ENCODE results near the gene DCXR. TPM values are rescaled to one million over a fixed set of nuclear protein-coding genes. Genes with fewer than 3 reads are reported as not detected.

The DCXR gene
- total RNA-seq, 1 experiment from 2014 or later, result 111 TPM

DNA sequence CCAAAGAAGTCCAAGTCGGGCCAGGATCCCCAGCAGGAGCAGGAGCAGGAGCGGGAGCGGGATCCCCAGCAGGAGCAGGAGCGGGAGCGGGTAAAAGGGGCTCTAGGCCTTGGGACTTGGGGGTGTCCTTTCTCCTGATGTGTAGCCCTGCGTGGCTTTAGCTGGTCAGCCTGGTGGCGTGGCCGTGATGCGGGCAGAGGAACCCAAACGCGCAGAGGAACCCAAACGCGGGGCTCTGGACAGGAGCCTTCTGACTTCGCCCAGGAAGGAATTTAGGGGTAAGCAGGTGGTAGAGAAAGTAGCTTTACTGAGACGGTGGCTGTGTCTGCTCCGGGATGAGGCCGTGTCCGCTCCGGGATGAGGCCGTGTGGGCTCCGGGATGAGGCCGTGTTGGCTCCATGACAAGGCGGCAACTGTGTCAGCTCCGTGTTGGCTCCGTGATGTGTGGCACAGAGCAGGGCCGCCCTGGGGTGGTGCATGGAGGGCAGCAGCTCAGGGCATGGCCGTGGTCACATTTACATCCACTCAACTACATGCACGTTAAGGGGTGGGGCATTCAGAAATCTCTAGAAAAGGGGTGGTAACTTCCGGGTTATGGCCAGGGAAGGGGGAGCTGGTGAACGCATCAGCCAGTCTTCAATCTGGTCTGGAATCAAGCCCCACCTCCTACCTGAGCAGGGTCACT is 40.6 kb downstream of the DCXR start:
- Mint-ChIP-seq H3K27me3 (ENCODE audit: insufficient read depth, unreplicated experiment) (no peaks in the 10 kb centered on the region), H3K27ac (ENCODE audit: low read depth, unreplicated experiment) (no peak overlapping the region), H3K9me3 (ENCODE audit: unreplicated experiment) (no peaks in the 10 kb centered on the region), H3K36me3 (ENCODE audit: insufficient read depth, unreplicated experiment) (peaks cover 5% of the 10 kb centered on the region), H3K4me1 (ENCODE audit: insufficient read depth, unreplicated experiment) (no peaks in the 10 kb centered on the region), H3K4me3 (ENCODE audit: unreplicated experiment) (no peak overlapping the region)
- TF ChIP-seq, protein P1, sequence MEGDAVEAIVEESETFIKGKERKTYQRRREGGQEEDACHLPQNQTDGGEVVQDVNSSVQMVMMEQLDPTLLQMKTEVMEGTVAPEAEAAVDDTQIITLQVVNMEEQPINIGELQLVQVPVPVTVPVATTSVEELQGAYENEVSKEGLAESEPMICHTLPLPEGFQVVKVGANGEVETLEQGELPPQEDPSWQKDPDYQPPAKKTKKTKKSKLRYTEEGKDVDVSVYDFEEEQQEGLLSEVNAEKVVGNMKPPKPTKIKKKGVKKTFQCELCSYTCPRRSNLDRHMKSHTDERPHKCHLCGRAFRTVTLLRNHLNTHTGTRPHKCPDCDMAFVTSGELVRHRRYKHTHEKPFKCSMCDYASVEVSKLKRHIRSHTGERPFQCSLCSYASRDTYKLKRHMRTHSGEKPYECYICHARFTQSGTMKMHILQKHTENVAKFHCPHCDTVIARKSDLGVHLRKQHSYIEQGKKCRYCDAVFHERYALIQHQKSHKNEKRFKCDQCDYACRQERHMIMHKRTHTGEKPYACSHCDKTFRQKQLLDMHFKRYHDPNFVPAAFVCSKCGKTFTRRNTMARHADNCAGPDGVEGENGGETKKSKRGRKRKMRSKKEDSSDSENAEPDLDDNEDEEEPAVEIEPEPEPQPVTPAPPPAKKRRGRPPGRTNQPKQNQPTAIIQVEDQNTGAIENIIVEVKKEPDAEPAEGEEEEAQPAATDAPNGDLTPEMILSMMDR (IDR thresholded peaks at IDR 0.05; ENCODE audit: unreplicated experiment), result no peak
- no TSS peak for BruUV-seq (replicated peaks)
- ChIA-PET POLR2A (no interaction called here), CTCF (interaction anchor here (0.6 to 0.7 kb wide), 4 partner anchors 17 to 39 kb away, joined by 3 to 6 read pairs (median 4); no protein-coding TSS in a partner anchor)
- no peak for DNase-seq (ENCODE audit: unreplicated experiment)
- intact Hi-C loops (cut with micrococcal nuclease), result no loop called here

DNA sequence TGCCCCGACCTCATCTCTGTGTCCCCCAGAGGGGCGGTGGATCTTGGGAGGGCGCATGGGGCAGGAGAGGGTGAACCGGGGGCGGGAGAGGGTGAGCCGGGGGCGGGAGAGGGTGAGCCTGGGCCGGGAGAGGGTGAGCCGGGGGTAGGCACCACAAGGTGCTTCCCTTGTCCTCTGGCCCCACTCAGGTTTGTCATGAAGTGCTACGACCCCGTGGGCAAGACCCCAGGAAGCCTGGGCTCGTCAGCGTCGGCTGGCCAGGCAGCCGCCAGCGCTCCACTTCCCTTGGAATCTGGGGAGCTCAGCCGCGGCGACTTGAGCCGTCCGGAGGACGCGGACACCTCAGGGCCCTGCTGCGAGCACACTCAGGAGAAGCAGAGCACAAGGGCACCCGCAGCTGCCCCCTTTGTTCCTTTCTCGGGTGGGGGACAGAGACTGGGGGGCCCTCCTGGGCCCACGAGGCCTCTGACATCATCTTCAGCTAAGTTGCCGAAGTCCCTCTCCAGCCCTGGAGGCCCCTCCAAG is 41.2 kb downstream of the DCXR start:
- Mint-ChIP-seq H3K27me3 (ENCODE audit: insufficient read depth, unreplicated experiment) (no peaks in the 10 kb centered on the region), H3K4me3 (ENCODE audit: unreplicated experiment) (no peak overlapping the region), H3K4me1 (ENCODE audit: insufficient read depth, unreplicated experiment) (peaks cover 4% of the 10 kb centered on the region), H3K27ac (ENCODE audit: low read depth, unreplicated experiment) (no peak overlapping the region), H3K9me3 (ENCODE audit: unreplicated experiment) (no peaks in the 10 kb centered on the region), H3K36me3 (ENCODE audit: insufficient read depth, unreplicated experiment) (peaks cover 5% of the 10 kb centered on the region)
- no peak for DNase-seq (ENCODE audit: unreplicated experiment)
- TF ChIP-seq, protein P1 (IDR thresholded peaks at IDR 0.05; ENCODE audit: unreplicated experiment), result no peak
- POLR2A ChIA-PET, result no interaction called here
- no TSS peak for BruUV-seq (replicated peaks)
- CTCF ChIA-PET, result interaction anchor here (0.6 kb wide), 1 partner anchor 18 kb away, joined by 3 read pairs; no protein-coding TSS in a partner anchor
- intact Hi-C loops (cut with micrococcal nuclease), result no loop called here

DNA sequence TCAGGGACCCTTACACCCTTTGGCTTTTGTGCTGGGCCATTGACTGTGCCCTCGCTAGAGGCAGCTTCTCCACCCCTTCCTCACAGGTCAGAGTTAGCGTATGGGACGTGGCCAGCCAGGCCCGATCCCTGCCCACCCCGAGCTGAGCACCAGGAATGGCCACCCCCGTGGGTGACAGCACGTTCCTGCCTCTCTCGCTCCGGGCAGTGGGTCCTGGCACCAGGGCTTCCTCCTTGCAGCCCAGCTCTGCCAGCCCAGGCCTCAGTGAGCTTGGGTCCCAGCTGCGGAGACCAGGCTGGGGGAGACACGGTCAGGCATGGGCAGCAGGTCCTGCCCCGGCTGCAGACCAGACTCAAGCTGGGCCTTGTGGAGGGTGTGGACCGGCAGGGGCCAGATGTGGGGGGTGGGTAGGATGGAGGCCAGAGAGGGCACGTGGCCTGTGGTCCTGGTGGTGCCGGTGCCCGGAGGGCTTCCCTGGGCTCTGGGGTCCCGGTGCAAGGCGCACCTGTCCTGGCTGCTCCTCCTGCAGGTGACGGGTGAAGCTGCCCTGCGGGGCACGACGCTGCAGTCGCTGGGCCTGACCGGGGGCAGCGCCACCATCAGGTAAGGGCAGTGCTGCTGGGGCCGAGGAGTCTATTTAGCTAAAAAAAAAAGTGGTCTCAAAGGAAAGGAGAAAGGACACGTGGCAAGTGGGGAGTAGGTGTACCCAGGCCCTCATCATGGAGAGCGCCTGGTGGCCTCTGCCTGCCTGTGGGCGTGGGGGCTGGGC is 41.9 kb downstream of the DCXR start:
- CTCF ChIA-PET, result interaction anchor here (0.6 to 1.0 kb wide), 3 partner anchors 18 to 34 kb away, joined by 3 read pairs; no protein-coding TSS in a partner anchor
- no peaks in the 10 kb centered on the region for H3K27me3 Mint-ChIP-seq (ENCODE audit: insufficient read depth, unreplicated experiment)
- no TSS peak for BruUV-seq (replicated peaks)
- no peak overlapping the region for H3K27ac Mint-ChIP-seq (ENCODE audit: low read depth, unreplicated experiment)
- intact Hi-C loops (cut with micrococcal nuclease), result no loop called here
- no peaks in the 10 kb centered on the region for H3K9me3 Mint-ChIP-seq (ENCODE audit: unreplicated experiment)
- TF ChIP-seq, protein P1 (IDR thresholded peaks at IDR 0.05; ENCODE audit: unreplicated experiment), result no peak
- peaks cover 11% of the 10 kb centered on the region for H3K4me1 Mint-ChIP-seq (ENCODE audit: insufficient read depth, unreplicated experiment)
- DNase-seq (ENCODE audit: unreplicated experiment), result no peak
- POLR2A ChIA-PET, result no interaction called here
- H3K4me3 Mint-ChIP-seq (ENCODE audit: unreplicated experiment), result no peak overlapping the region
- peaks cover 6% of the 10 kb centered on the region for H3K36me3 Mint-ChIP-seq (ENCODE audit: insufficient read depth, unreplicated experiment)
